ENCODE measurements around the gene OSER1.

DNA sequence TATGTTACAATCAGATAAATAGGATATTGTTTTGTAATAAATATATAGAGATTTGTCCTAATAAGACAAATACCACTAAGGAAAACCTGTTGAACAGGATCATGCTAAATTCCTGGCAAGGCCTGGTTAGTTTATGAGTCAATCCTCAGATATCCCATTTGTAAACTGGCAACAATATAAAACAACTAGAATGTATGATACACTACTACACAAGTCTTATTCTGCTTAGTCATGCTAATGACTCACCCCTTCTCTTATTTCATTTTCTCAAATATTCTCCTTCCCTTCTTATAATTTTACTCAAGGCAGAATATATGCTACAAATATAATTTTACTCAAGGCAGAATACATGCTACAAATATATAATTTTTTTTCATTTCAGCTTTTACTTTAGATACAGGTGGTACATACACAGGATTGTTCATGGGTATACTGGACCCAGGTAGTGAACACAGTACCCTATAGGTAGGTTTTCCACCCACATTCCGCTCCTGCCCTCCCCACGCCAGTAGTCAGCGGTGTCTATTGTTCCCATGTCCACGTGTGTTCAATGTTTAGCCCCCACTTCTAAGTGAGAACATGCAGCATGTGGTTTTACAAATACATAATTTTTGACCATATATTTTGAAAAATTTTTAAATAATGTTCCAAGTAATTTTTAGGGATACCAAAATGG, 6.3 kb downstream of the OSER1 start:
- TF ChIP-seq, protein P1, sequence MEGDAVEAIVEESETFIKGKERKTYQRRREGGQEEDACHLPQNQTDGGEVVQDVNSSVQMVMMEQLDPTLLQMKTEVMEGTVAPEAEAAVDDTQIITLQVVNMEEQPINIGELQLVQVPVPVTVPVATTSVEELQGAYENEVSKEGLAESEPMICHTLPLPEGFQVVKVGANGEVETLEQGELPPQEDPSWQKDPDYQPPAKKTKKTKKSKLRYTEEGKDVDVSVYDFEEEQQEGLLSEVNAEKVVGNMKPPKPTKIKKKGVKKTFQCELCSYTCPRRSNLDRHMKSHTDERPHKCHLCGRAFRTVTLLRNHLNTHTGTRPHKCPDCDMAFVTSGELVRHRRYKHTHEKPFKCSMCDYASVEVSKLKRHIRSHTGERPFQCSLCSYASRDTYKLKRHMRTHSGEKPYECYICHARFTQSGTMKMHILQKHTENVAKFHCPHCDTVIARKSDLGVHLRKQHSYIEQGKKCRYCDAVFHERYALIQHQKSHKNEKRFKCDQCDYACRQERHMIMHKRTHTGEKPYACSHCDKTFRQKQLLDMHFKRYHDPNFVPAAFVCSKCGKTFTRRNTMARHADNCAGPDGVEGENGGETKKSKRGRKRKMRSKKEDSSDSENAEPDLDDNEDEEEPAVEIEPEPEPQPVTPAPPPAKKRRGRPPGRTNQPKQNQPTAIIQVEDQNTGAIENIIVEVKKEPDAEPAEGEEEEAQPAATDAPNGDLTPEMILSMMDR (IDR thresholded peaks at IDR 0.05; ENCODE audit: poor library complexity), result no peak
- TF ChIP-seq EZH2 (IDR thresholded peaks at IDR 0.05; ENCODE audit: borderline replicate concordance), result no peak
- no peak for TF ChIP-seq EZH2phosphoT487 (IDR thresholded peaks at IDR 0.05; ENCODE audit: low read depth, severe bottlenecking, unreplicated experiment)
